HG03439 (cell line): Measurements from ENCODE around the gene SDC1.

Source experiments
- ATAC-seq: cut with Tn5 transposase; IDR thresholded peaks from one replicate; pipeline ENCODE4 v1.9.1; 2021; ENCODE audit warnings: mild to moderate bottlenecking, moderate library complexity; ENCODE audit not compliant: unreplicated experiment

SDC1 gene

DNA sequence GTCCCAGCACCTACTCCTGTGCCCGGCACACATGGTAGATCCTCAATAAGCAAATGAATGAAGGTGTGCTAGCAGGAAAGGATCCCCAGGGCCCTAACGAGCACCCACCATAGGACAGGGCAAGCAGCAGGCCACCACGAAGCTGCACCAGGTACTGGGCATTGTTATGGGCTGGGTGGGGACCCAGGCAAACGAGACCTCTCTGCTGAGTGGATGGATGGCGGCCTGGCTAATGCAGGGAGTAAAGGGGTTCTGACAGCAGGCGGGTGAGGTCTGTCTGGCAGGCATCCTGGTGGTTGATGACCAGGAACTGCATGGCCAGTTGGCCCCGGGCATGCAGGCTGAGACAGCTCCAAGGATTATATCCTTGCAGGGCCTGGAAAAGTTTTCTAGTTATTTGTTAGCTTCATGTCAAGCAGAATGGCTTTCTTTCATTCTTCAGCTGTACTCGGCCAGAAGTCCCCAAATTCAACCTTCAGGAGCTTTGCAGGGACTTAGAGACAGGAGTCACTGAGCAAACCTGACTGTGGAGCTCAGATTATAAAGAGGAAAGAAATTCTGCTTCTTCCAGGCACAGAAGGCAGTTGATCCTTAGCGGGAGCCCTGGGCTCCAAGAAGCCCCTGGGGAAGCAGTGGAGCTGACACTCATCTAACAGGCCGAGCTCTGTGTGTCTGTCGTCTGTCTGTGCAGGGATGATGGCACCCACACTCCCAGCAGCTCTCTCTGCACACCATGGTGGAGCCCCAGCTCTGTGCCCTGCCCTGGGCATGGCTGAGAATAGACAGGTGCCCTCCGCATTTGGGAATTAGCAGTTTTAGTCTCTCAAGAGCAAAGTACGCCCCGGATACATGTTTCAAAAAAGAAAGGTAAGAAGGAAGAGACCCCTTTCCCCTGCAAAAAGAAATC lies 51.2 kb downstream of the SDC1 start:
- ATAC-seq = no peak

DNA sequence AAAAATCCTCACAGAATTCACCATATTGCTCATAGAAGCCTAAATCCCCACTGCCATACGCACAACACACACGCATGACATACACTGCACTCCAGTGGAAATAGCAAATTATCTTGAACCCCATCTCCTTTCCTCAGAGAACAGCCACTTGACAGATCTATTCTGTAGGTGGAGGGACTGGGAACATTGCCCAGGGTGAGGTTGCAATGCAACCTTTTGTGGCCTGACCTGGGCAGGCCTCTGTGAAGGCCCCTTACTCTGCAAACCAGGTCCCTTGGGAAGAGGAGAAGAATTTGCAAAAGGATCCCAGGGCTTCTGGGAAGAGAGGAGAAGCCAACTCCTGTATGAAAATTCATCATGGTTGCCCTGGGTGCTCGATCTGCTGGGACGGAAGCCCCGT lies 51.9 kb downstream of the SDC1 start:
- no peak for ATAC-seq

DNA sequence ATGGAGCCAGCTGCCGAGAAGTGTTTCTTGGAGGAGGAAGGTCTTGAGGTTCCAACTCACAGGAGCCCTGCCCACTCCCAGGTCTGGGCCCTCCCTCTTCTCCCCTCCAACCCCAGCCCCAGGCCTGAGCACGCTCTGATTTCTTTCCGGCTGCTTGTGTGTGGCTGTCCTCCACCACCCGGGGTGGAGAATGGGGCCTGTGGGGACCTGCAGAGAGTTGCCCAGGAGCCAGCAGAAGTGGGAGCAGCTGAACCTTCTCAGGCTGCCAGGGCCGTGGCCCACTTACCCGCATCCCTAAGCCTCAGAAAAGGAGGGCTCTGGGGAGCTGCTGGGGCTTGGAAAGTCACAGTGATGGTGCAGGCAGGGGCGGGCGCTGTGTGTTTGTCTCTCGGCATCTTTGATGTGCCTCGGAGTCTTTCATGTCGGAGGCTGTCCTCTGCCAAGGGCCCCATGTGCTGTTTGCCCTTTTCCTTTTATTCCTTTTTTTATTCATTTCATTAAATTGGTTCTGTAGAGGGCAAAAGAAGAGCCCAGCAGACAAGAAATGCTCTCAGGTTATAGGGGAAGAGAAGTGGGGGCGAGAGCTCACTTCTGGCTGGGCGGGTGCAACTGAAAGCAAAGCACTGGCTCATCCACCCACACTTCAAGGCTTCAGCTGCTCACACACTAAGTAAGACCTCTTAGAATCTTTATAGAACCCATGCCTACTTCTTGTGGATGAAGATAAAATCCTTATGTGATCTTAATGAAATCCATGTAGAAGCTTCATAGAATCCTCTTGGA lies 52.5 kb downstream of the SDC1 start:
- no peak for ATAC-seq

DNA sequence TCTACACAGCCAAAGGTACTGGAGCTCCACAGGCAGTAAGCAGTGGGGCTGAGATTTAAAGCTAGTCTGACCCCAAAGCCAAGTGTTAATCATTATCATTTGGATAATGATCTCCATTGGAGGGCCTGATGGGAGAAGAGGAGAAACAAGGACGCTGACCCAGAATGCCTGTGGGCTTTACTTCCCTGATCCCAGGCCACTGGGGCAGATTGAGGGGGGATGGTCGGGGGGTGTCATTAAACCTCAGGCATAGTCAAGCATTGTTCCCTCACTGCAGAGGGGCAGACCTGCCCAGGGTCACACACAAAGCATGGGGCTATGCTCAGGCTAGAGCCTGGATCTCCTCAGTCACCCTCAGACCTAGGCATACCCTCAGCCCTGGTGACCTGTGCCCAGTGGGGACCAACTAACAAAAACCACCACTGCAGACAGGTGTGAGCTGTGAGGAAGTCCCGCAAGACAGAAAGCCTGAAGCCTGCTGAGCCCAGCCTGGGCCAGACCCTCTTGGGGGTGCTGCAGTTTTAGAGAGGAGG lies 53.4 kb downstream of the SDC1 start:
- ATAC-seq = no peak

DNA sequence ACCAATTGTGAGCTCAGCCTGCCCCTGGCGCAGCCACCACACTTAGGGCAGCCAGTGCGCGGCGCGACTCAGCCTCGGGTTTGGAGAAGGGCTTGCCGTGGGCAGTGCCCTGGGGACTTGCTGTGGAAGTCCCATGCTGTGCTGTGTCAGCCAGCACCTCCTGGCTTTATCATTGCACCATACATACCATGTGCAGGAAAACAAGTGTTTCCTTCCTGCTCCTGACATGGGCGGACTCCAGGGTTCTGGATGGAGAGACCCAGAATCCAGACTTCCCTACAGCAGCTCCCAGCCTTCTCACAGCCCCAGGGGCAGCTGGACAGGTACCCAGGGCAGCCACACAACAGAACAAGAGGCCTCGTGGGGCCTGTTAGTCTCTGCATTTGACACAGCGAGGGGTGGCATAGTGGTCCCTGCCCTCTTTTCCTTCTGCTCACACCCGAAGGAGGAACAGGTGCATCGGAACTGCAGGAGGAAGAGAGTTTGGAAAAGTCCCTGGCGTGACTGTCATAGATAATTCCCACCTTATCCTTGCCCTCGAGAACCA lies 54.2 kb downstream of the SDC1 start:
- ATAC-seq = no peak

DNA sequence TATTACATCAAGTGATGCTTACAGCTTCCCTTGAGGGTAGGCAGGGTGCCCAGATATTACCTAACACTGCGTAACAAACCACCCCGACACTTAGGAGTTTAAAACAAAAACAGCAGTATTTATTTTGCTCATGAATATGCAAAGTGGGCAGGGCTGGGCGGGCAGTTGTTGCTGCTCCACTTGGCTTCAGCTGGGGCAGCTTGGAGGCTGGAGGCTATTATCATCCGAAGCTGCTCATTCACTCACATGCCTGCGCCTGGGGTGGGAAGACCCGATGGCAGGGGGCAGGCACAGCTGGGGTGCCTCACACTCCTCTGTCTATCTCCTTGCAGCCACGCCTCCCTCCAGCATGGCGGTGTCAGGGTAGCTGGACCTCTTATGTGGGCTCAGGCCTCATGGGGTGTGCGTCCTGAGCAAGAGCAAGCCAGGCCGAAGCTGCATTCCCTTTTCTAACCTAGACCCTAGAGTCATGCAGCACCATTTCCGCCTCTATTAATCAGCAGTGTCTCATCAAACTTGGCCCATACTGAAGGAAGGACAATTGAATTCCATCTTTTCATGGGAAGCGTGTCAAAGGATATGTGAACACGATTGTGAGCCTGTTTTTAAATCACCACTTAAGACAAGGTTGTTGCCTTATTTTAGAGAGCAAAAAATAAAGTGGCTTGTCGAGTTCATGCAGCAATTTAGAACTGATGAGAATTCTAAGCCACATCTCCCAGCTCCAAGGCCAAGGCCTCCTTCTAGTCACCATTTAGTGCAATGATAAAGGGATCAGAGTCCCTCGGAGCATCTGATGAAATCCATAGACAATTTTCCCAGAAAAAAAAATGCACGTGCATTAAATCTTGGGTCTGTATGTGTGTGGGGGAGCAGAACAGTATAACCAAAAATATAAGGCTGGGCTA lies 54.9 kb downstream of the SDC1 start:
- no peak for ATAC-seq

DNA sequence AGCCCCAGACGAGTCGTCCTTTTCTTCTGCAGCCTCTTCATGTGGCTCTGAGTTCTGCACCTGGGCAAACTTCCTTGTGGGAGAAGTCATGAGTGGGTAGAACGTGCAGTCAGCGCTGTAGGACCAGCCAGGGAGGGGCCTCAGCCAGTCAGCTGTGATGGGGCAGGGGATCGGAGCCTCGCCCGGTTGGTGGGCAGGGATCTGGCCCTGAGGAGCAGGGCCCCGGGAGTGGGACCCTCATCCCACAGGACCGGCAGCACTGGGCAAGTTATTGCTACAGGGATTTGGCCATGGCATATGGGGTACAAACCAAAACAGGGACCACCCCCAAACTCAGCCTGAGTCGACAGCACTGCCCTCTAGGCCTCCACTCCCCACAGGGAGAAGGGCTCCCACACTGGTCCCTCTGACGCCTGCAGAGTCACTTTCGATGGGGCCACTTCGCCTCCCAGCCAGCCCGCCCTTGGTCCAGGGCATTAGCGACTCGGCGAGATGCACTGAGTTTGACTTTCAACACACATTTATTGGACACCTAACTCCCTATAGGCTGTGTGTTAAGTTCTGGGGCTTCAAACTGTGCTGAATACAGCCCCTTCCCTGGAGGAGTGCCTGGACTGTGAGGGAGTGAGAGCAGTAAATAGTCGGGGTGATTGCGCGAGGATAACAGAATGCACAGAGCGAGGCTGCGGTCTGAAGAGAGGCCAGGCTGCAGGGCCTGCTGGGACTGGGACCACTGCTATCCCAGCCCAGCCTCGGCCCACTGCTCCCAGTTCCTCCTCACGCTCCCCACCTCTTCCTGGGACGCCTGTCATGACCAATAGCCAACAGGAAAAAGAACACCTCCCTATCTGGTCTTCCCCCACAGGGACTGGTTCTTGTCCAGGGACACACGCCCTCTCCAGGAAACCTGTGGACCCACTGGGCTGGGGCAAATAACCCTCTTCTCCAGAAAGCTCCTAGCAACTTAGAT lies 55.9 kb downstream of the SDC1 start:
- no peak for ATAC-seq

DNA sequence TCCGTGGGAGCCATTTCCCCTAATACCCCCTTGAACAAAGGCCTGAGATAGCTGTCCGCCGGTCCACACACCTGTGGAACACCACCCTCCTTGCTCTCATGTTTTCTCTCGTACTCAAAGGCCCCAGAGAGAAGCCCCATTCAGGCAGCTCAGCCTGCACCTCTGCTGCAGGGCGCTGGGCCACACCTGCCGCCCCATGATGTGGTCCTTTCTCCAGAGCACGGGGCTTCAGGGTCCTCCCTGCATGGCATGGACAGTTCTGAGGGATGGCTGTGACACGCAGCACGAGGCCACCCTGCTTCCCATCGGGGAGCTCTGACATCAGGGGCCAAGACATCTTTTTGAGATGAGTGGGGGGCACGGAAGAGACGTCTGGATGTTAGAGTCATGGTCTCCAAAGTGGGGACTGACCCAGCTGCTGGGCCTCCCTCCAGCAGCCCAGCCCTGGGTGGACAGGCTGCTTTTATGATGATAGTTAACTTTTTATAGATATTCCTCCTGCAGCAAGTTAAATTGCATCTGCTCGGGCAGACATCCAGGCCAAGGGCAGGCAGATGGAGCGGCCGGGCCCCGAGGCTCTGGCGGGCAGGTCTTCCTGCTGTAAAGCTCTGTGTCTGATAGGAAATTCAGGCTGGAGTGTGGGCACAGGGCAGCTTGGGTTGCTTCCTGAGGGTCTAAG lies 56.7 kb downstream of the SDC1 start:
- ATAC-seq = no peak

DNA sequence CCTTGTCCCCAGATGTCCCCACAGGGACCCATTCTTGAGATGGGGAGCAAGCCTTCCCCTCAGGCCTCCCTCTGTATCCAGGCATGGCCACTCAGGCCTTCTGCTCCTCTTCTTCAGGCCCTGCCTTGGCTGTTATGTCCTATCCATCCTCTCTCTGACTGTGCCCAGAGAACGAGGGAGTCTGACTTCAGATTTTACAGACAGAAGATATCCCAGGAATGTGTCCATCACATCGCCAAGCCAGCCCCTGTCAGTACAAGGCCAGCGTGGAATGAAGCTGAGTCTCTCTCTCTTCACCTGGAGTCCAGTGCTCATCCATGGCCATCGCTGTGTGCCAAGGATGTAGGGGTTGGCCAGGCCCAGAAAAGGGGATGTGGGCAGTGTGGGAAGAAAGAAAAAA lies 57.6 kb downstream of the SDC1 start:
- ATAC-seq = no peak

DNA sequence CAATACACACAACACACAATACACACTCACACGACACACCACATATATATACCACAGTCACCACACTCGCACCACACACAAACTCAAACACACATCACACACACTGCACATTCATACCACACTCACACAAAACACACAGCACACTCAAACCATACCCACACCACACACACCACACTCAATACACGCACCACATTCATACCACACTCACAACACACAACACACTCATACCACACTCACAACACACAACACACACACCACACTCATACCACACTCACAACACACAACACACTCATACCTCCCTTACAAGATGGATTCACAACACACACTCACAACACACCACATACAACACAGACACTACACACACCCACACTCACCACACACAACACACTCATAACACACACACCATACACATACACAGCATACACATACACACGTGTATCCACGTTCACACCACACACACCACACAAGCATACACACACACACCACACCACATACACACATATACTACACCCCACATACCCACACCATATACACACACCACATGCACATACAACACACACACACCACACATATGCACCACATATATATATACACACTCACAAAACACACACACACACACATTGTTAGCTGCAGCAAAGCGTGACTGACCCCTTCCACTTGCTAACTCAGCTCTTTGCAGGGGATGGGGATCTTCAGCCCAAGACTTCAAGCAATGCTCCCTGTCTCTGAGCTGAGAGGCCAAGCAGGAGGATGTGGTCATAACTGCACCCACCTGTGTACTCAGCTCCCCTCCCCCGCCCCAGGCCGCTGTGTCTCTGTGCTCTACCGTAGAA lies 59.0 kb downstream of the SDC1 start:
- no peak for ATAC-seq

DNA sequence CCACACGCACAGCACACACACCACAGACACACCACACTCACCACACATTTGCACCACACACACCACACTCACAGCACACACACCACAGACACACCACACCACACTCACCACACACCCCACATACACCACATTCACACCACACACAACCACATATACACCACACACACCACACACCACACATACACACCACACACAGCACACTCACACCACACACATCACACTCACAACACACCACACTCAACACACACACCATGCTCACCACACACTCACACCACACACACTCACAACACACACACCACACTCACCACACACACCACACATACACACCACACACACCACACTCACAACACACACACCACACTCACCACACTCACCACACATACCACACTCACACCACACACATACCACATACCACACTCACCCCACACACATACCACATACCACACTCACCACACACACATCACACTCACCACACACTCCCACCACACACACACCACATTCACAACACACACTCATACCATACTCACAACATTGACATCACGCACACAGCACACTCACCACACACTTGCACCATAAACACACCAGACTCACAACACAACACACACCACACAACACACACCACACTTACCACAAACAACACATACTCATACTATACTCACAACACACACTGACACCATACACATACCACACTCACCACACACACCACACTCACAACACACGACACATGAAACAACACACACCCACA lies 60.0 kb downstream of the SDC1 start:
- ATAC-seq = no peak

DNA sequence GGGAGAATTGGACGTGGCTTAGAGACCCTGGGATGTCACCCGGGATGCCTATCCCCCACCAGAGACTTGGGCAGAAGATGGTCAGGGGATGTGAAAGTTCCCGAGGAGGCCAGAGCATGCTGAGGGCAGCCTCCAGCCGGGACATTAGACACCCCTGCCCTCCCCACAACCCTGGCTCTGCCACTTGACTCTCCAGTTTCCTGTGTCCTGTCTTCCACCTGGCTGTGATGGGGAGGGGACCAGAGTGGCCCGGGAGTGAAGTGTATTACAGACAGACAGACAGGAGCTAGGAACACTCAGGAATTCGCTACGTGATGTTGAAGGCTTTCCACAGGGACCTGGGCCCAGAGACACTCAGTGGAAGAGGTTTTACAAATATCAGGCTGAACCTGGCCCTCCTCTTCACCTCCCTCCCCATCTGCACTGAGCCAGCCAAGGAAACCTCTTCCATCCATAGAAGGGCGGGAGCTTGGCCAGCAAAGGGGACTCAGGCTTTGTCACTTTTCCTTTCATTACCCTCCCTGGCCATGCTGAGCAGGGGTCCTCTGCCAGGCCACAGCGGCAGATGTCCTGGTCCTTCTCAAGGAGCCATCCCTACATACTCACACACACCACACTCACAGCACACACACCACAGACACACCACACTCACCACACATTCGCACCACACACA lies 60.7 kb downstream of the SDC1 start:
- no peak for ATAC-seq

DNA sequence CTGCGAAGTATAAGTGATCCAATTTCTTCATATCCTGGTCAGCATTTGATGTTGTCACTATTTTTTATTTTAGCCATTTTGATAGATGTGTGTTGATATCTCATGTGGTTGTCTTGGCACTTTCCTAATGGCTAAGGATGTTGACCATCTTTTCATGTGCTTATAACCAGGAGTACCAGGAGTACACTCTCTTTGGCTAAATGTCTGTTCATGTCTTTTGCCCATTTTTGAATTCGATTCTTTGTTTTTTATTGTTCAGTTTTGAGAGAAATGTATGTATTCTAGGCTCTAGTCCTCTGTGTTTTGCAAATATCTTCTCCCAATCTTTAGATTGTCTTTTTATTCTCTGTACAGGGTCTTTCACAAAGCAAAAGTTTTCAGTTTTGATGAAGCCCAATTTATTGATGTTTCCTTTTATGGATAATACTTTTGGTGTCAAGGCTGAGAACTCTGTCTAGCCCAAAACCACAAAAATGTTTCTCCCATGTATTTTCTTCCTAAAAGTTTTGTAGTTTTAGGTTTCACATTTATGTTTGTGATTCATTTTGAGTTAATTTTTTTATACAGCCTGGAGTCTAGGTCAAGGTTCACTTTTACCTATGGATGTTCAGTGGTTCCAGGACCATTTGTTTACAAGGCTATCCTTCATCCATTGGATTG lies 65.4 kb downstream of the SDC1 start:
- no peak for ATAC-seq

DNA sequence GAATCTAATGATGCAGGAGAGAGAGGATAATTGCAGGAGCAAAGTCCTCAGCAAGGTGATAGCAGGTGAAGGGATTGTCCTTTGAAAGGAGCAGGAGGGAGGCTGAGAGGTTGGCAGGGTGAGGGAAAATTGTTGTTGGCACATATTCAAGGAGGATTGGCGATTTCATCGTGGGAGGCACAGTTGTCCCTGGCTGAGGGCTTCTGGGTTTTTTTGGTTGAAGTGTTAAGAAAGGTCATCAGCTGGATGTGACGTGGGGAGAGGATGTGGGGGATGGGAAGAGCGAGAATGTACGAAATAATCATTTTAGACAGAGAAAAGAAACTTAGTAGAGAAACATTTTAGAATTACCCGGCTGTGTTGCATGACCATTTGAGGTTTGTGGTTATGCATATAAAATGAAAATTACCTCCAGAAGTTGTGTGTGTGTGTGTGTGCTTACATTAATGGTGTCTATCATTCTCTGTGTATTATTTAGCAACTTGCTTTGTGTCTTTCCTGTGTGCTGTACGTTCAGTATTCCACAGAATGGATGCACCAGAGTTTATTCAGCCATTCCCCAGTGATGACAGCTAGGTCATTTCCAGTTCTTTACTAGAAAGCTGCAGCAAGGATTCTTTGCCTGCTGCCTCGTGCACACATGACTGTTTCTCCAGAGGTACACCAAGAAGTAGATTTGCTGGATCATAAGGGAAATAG lies 67.6 kb downstream of the SDC1 start:
- no peak for ATAC-seq

DNA sequence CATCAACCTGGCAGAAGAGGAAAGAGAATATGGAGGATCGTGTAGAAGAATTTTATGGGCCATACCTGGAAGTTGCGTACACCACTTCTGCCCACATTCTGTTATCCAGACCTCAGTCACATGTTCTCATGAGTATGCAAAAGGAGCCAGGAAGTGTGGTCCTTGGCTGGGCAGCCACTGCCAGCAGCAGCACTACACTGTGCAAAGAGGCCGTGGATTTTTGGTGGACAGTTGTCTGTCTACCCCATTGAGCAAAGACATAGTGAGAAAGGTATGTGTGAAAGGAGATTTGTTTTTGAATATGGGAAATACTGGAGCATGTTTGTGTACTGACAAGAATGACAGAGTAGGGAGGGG lies 68.1 kb downstream of the SDC1 start:
- no peak for ATAC-seq
